ENCODE results near the gene THOC5. TPM values are rescaled to one million over a fixed set of nuclear protein-coding genes. Genes with fewer than 3 reads are reported as not detected.
A peak's percentile ranks its signal among the peaks of the same experiment; 100 is the strongest.

The THOC5 gene
- total RNA-seq, 2 experiments from 2014 or later: 54.8 to 55.1 TPM

- intact Hi-C loops (cut with micrococcal nuclease): no loop called here
- no peak overlapping the region for H3K4me3 Mint-ChIP-seq
- CTCF ChIA-PET: no interaction called here
- H3K4me1 Mint-ChIP-seq (ENCODE audit: low read depth): peaks cover 12% of the 10 kb centered on the region
- H3K27me3 Mint-ChIP-seq (ENCODE audit: low read depth): peaks cover 42% of the 10 kb centered on the region
- no peaks in the 10 kb centered on the region for H3K36me3 Mint-ChIP-seq (ENCODE audit: low read depth)
- H3K27ac Mint-ChIP-seq: no peak overlapping the region
- no peaks in the 10 kb centered on the region for H3K9me3 Mint-ChIP-seq
- DNase-seq: peak; percentile 37
Measured at GRCh38 chr22:29478326-29479276, 75.0 kb downstream of the THOC5 start.

DNA sequence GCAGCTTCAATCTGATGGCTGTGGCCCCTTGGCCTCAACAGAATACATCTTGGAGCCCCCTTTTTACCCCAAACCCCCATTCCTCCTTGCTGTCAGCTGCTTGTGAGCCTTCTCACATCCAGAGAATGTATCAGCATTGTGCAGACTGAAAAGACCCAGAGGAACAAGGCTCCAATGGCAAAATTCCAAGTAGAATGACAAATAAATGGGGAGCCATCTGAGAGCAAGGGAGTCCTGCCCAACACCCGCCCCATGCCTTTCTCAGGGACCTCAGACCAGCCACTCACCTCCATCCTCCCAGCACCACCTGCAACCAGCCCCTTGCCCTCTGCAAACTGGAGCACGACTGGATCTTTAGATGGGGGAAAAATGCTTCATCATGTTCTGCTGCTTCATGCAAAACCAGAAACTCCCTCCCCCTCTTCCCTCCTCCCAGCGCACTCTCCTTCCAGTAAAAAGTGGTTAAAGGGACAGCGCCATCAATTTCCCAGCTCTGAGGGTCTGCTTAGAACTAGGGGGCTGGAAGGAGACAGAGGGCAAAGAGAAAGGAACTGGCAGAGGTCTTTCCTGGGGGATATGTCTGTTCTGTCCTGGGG lies 75.7 kb downstream of the THOC5 start:
- Mint-ChIP-seq H3K27ac (no peak overlapping the region), H3K9me3 (no peaks in the 10 kb centered on the region), H3K4me1 (ENCODE audit: low read depth) (peaks cover 12% of the 10 kb centered on the region), H3K4me3 (no peak overlapping the region), H3K36me3 (ENCODE audit: low read depth) (no peaks in the 10 kb centered on the region), H3K27me3 (ENCODE audit: low read depth) (peaks cover 42% of the 10 kb centered on the region)
- DNase-seq: no peak
- intact Hi-C loops (cut with micrococcal nuclease): no loop called here
- CTCF ChIA-PET: no interaction called here

- H3K27ac Mint-ChIP-seq: no peak overlapping the region
- DNase-seq: no peak
- CTCF ChIA-PET: no interaction called here
- H3K9me3 Mint-ChIP-seq: no peaks in the 10 kb centered on the region
- no peak overlapping the region for H3K4me3 Mint-ChIP-seq
- H3K4me1 Mint-ChIP-seq (ENCODE audit: low read depth): peaks cover 5% of the 10 kb centered on the region
- intact Hi-C loops (cut with micrococcal nuclease): no loop called here
- peaks cover 33% of the 10 kb centered on the region for H3K27me3 Mint-ChIP-seq (ENCODE audit: low read depth)
- no peaks in the 10 kb centered on the region for H3K36me3 Mint-ChIP-seq (ENCODE audit: low read depth)
Measured at GRCh38 chr22:29476116-29476515, 77.4 kb downstream of the THOC5 start.

- peaks cover 5% of the 10 kb centered on the region for H3K4me1 Mint-ChIP-seq (ENCODE audit: low read depth)
- CTCF ChIA-PET: interaction anchor here (0.9 kb wide), 1 partner anchor 80 kb away, joined by 3 read pairs; no protein-coding TSS in a partner anchor
- no peak overlapping the region for H3K27ac Mint-ChIP-seq
- no peak overlapping the region for H3K4me3 Mint-ChIP-seq
- no peak for DNase-seq
- no peaks in the 10 kb centered on the region for H3K36me3 Mint-ChIP-seq (ENCODE audit: low read depth)
- intact Hi-C loops (cut with micrococcal nuclease): no loop called here
- H3K27me3 Mint-ChIP-seq (ENCODE audit: low read depth): peaks cover 36% of the 10 kb centered on the region
- no peaks in the 10 kb centered on the region for H3K9me3 Mint-ChIP-seq
Measured at GRCh38 chr22:29475550-29475949, 78.0 kb downstream of the THOC5 start.

- peaks cover 18% of the 10 kb centered on the region for H3K27me3 Mint-ChIP-seq (ENCODE audit: low read depth)
- no peaks in the 10 kb centered on the region for H3K4me1 Mint-ChIP-seq (ENCODE audit: low read depth)
- H3K4me3 Mint-ChIP-seq: no peak overlapping the region
- no peaks in the 10 kb centered on the region for H3K36me3 Mint-ChIP-seq (ENCODE audit: low read depth)
- H3K9me3 Mint-ChIP-seq: no peaks in the 10 kb centered on the region
- no peak for DNase-seq
- CTCF ChIA-PET: no interaction called here
- intact Hi-C loops (cut with micrococcal nuclease): no loop called here
- H3K27ac Mint-ChIP-seq: no peak overlapping the region
Measured at GRCh38 chr22:29473001-29473400, 80.6 kb downstream of the THOC5 start.

DNA sequence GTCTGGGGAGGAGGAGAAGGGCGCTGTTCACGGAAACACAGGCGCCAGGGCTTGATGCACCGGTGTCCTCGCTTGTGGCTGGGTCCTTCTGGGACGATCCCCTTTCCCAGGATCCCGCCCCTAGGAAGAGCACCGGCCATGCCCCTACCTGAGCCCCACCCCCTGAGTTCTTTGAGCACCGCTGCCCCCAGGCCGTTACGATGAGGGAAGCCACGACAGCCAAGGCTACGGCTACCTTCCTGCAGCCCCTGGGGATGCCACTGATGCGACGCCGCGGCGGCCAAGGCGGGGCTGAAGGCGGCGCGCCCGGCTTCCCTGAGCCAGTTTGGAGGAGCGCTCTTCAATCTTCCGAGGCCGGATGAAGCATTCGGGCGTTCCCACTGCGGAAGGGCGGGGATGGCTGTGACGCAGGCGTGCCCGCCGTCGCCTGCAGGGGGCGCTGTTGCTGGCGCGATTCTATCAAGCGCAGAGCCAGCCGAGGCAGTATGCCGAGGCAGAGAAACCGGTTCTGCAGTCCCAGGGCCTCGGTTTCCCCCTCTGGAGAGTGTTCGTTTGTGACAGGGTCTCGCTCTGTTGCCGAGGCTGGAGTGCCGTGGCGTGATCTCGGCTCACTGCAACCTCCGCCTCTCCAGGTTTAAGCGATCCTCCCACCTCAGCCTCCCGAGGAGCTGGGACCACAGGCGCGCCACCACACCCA lies 83.2 kb downstream of the THOC5 start:
- Mint-ChIP-seq H3K36me3 (ENCODE audit: low read depth) (no peaks in the 10 kb centered on the region), H3K27ac (no peak overlapping the region), H3K9me3 (no peaks in the 10 kb centered on the region), H3K27me3 (ENCODE audit: low read depth) (peaks cover 9% of the 10 kb centered on the region), H3K4me3 (peak overlapping the region; percentile 32), H3K4me1 (ENCODE audit: low read depth) (no peaks in the 10 kb centered on the region)
- DNase-seq: peak; percentile 80
- intact Hi-C loops (cut with micrococcal nuclease): loop anchor here (1.0 kb wide), 1 partner anchor 75 kb away; no protein-coding TSS in a partner anchor
- CTCF ChIA-PET: interaction anchor here (0.6 to 2.5 kb wide), 10 partner anchors 13 to 1065 kb away, joined by 3 to 10 read pairs (median 4); no protein-coding TSS in a partner anchor

GRCh38 chr22:29469755-29470154 lies 83.8 kb downstream of the THOC5 start:
- peak overlapping the region; percentile 17 for H3K4me3 Mint-ChIP-seq
- no peaks in the 10 kb centered on the region for H3K4me1 Mint-ChIP-seq (ENCODE audit: low read depth)
- peaks cover 9% of the 10 kb centered on the region for H3K27me3 Mint-ChIP-seq (ENCODE audit: low read depth)
- H3K27ac Mint-ChIP-seq: no peak overlapping the region
- DNase-seq: no peak
- no peaks in the 10 kb centered on the region for H3K36me3 Mint-ChIP-seq (ENCODE audit: low read depth)
- intact Hi-C loops (cut with micrococcal nuclease): loop anchor here (1.0 kb wide), 1 partner anchor 74 kb away; no protein-coding TSS in a partner anchor
- no peaks in the 10 kb centered on the region for H3K9me3 Mint-ChIP-seq
- CTCF ChIA-PET: interaction anchor here (0.7 to 2.5 kb wide), 4 partner anchors 12 to 1066 kb away, joined by 3 to 10 read pairs (median 4); no protein-coding TSS in a partner anchor

- DNase-seq: no peak
- Mint-ChIP-seq H3K36me3 (ENCODE audit: low read depth) (no peaks in the 10 kb centered on the region), H3K4me3 (no peak overlapping the region), H3K27ac (no peak overlapping the region), H3K9me3 (no peaks in the 10 kb centered on the region), H3K4me1 (ENCODE audit: low read depth) (no peaks in the 10 kb centered on the region), H3K27me3 (ENCODE audit: low read depth) (peaks cover 3% of the 10 kb centered on the region)
- CTCF ChIA-PET: interaction anchor here (1.1 kb wide), 1 partner anchor 10 kb away, joined by 3 read pairs; no protein-coding TSS in a partner anchor
- intact Hi-C loops (cut with micrococcal nuclease): no loop called here
Measured at GRCh38 chr22:29464581-29464980, 89.0 kb downstream of the THOC5 start.

DNA sequence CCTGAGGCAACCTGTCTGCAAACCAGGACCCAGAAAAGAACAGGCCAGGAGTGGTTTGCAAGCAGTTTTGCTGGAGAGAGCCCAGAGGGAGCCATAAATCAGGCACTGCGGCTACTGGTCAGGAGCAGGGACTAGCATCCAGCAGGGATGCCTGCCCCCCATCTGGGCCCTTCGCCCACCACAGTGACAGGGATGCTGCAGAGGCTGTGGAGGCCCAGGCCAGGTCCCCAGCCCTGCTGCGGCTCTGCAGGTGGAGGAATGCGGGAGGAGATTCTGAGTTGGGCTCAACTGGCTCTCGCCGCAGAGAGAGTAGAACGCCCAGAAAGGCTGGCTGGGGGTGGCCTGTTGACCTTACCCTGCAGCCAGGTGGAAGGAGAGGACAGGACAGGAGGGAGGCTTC lies 89.9 kb downstream of the THOC5 start:
- H3K27ac Mint-ChIP-seq: no peak overlapping the region
- intact Hi-C loops (cut with micrococcal nuclease): no loop called here
- H3K4me3 Mint-ChIP-seq: no peak overlapping the region
- H3K4me1 Mint-ChIP-seq (ENCODE audit: low read depth): no peaks in the 10 kb centered on the region
- no peaks in the 10 kb centered on the region for H3K36me3 Mint-ChIP-seq (ENCODE audit: low read depth)
- CTCF ChIA-PET: no interaction called here
- peaks cover 3% of the 10 kb centered on the region for H3K27me3 Mint-ChIP-seq (ENCODE audit: low read depth)
- DNase-seq: no peak
- H3K9me3 Mint-ChIP-seq: no peaks in the 10 kb centered on the region

- H3K36me3 Mint-ChIP-seq (ENCODE audit: low read depth): no peaks in the 10 kb centered on the region
- H3K4me1 Mint-ChIP-seq (ENCODE audit: low read depth): no peaks in the 10 kb centered on the region
- no peaks in the 10 kb centered on the region for H3K27me3 Mint-ChIP-seq (ENCODE audit: low read depth)
- H3K9me3 Mint-ChIP-seq: no peaks in the 10 kb centered on the region
- DNase-seq: no peak
- intact Hi-C loops (cut with micrococcal nuclease): no loop called here
- no peak overlapping the region for H3K4me3 Mint-ChIP-seq
- H3K27ac Mint-ChIP-seq: no peak overlapping the region
- CTCF ChIA-PET: interaction anchor here (1.7 kb wide), 1 partner anchor 11 kb away, joined by 4 read pairs; no protein-coding TSS in a partner anchor
Measured at GRCh38 chr22:29461263-29461662, 92.3 kb downstream of the THOC5 start.

DNA sequence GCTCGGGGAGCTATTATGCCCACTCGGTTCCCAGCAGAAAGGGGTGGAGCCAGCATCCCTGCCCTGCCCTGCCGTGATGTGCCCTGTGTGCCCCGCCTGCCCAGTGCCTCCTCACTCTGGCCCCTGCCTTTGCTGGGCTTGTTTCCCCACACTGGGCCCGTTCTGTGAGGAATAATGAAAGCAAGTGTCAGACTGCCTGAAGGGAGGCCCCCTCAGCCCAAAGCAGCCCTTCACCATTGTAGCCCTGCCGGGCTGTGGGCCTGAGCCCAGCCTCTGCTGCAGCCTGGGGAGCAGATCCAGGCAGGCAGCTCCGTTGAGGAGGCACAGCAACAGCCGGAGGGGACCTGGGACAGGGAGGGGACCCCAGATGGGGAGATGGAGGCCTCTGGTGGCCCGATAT lies 93.8 kb downstream of the THOC5 start:
- CTCF ChIA-PET: no interaction called here
- intact Hi-C loops (cut with micrococcal nuclease): no loop called here
- Mint-ChIP-seq H3K36me3 (ENCODE audit: low read depth) (no peaks in the 10 kb centered on the region), H3K4me3 (no peak overlapping the region), H3K27ac (no peak overlapping the region), H3K27me3 (ENCODE audit: low read depth) (no peaks in the 10 kb centered on the region), H3K4me1 (ENCODE audit: low read depth) (no peaks in the 10 kb centered on the region), H3K9me3 (no peaks in the 10 kb centered on the region)
- no peak for DNase-seq

DNA sequence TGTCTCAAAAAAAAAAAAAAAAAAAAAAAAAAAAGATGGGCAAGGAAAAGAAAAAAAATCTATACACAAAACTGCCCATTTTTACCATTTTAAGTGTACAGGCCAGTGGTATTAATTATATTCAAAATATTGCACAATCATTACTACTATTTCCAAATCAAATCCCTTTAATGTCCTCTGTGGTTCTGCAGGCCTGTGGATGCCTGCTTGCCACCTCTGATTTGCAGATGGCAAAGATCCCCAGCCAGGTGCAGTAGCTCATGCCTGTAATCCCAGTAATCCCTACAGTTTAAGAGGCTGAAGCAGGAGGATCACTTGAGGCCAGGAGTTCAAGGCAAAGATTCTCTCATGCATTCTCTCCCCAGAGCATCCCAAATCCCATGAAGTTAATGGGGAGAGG lies 95.0 kb downstream of the THOC5 start:
- H3K27me3 Mint-ChIP-seq (ENCODE audit: low read depth): no peaks in the 10 kb centered on the region
- H3K36me3 Mint-ChIP-seq (ENCODE audit: low read depth): no peaks in the 10 kb centered on the region
- H3K4me1 Mint-ChIP-seq (ENCODE audit: low read depth): no peaks in the 10 kb centered on the region
- no peaks in the 10 kb centered on the region for H3K9me3 Mint-ChIP-seq
- intact Hi-C loops (cut with micrococcal nuclease): no loop called here
- H3K4me3 Mint-ChIP-seq: no peak overlapping the region
- CTCF ChIA-PET: no interaction called here
- no peak overlapping the region for H3K27ac Mint-ChIP-seq
- DNase-seq: no peak
